Activated T-helper 9 cell treated with anti-CD3 and anti-CD28 coated beads, Interleukin-2, amount 50 U/mL, for 16 hours (primary cell): ENCODE results near the gene CDSN.
"Not testable (repeated sequence)": the region's sequence is repeated elsewhere in the genome, so short reads cannot be mapped to it uniquely, and the experiment has no call there.

Experiments used
- DNase-seq: peaks from one replicate; pipeline ENCODE4 v3.0.0-alpha.2; 2020; ENCODE audit warnings: low read depth

CDSN gene

GRCh38 chr6:31120151-31120915 is at the start of gene CDSN:
TSS of gene CDSN (minus strand) at chr6:31120446. CDS start at chr6:31120419, 27 bp downstream.
- no peak for DNase-seq

GRCh38 chr6:31169123-31169857 is 49.0 kb upstream of the CDSN start:
- no peak for DNase-seq

GRCh38 chr6:31168606-31169005 is 48.4 kb upstream of the CDSN start:
- DNase-seq, result no peak

- no peak for DNase-seq
Measured at GRCh38 chr6:31165986-31166385, 45.7 kb upstream of the CDSN start.

GRCh38 chr6:31165064-31165832 is 45.0 kb upstream of the CDSN start:
- DNase-seq, result not testable (repeated sequence)

- DNase-seq, result not testable (repeated sequence)
Measured at GRCh38 chr6:31164475-31165063, 44.3 kb upstream of the CDSN start.

GRCh38 chr6:31163922-31164321 is 43.7 kb upstream of the CDSN start:
- DNase-seq, result no peak

- DNase-seq, result no peak
Measured at GRCh38 chr6:31162463-31163165, 42.4 kb upstream of the CDSN start.

GRCh38 chr6:31161216-31162126 is 41.2 kb upstream of the CDSN start:
- DNase-seq, result no peak

GRCh38 chr6:31158863-31159855 is 38.9 kb upstream of the CDSN start:
- DNase-seq, result no peak

GRCh38 chr6:31158140-31158862 is 38.1 kb upstream of the CDSN start, which contains the start of gene TCF19:
TSS of gene TCF19 (plus strand) at chr6:31158589. CDS start at chr6:31159470, 881 bp downstream.
- peak; percentile 99 for DNase-seq

GRCh38 chr6:31157513-31158139 is 37.4 kb upstream of the CDSN start, which contains the start of gene CCHCR1:
TSS of gene CCHCR1 (minus strand) at chr6:31157802. CDS start at chr6:31157600, 202 bp downstream.
- DNase-seq, result no peak

GRCh38 chr6:31156641-31157040 is 36.4 kb upstream of the CDSN start:
- no peak for DNase-seq

- DNase-seq, result no peak
Measured at GRCh38 chr6:31154436-31154835, 34.2 kb upstream of the CDSN start.

- DNase-seq, result no peak
Measured at GRCh38 chr6:31152781-31153180, 32.5 kb upstream of the CDSN start.

GRCh38 chr6:31149827-31150447 is 29.7 kb upstream of the CDSN start:
- no peak for DNase-seq

- DNase-seq, result no peak
Measured at GRCh38 chr6:31145386-31145785, 25.1 kb upstream of the CDSN start.
